CD8-positive, alpha-beta memory T cell (primary cell): Measurements from ENCODE around the gene ARID1B. TPM values are rescaled to one million over a fixed set of nuclear protein-coding genes. Genes with fewer than 3 reads are reported as not detected.

ENCODE experiments used
- CTCF ChIA-PET: fragments of 350-600 bp; sonication (Branson Sonifier 250); formaldehyde crosslinking; loops from one replicate; lab custom pipeline; 2021; ENCODE audit warnings: antibody characterized with exemption; lab: Charles Lee
- POLR2A ChIA-PET: fragments of 350-600 bp; sonication (Branson Sonifier 250); formaldehyde crosslinking; loops from one replicate; lab custom pipeline; 2021; ENCODE audit warnings: antibody characterized with exemption; lab: Charles Lee
- DNase-seq, 5 donors: peaks; one replicate each; pipeline versions ENCODE4 v3.0.0 to v3.0.0-alpha.2; 2020 to 2022; ENCODE audit warnings: mixed read lengths in 1 of 5
- H3K27ac ChIP-seq: one replicate; pipeline ENCODE4 v1.7.0; 2013; ENCODE audit warnings: low read depth, mild to moderate bottlenecking, low read length, moderate library complexity
- H3K27me3 ChIP-seq: 2 replicates; pipeline ENCODE4 v1.7.0; 2013; ENCODE audit warnings: low read length, mild to moderate bottlenecking; ENCODE audit not compliant: insufficient read depth, poor library complexity, severe bottlenecking
- H3K36me3 ChIP-seq: 2 replicates; pipeline ENCODE4 v1.7.0; 2013; ENCODE audit warnings: mild to moderate bottlenecking, low read length, moderate library complexity; ENCODE audit not compliant: insufficient read depth
- H3K4me1 ChIP-seq: 2 replicates; pipeline ENCODE4 v1.7.0; 2013; ENCODE audit warnings: mild to moderate bottlenecking, low read length, moderate library complexity; ENCODE audit not compliant: insufficient read depth
- H3K4me3 ChIP-seq: 2 replicates; pipeline ENCODE4 v1.7.0; 2013; ENCODE audit warnings: mild to moderate bottlenecking, low read length
- H3K9me3 ChIP-seq: 2 replicates; pipeline ENCODE4 v1.7.0; 2013; ENCODE audit warnings: mild to moderate bottlenecking, low read length
- H3K27ac Mint-ChIP-seq, 8 donors: one replicate each; pipeline ENCODE4 v1.8.0; 2020 to 2021; ENCODE audit warnings: mixed read lengths in 8 of 8, mild to moderate bottlenecking in 6 of 8, inconsistent platforms in 3 of 8, moderate library complexity in 3 of 8
- H3K27me3 Mint-ChIP-seq, 2 donors: one replicate each; pipeline ENCODE4 v1.8.0; 2020 to 2021; ENCODE audit warnings: mixed read lengths in 2 of 2, mild to moderate bottlenecking in 1 of 2, moderate library complexity in 1 of 2
- H3K36me3 Mint-ChIP-seq, 3 donors: one replicate each; pipeline ENCODE4 v1.8.0; 2020 to 2021; ENCODE audit warnings: mixed read lengths in 3 of 3, inconsistent platforms in 1 of 3, mild to moderate bottlenecking in 1 of 3
- H3K4me1 Mint-ChIP-seq, 3 donors: one replicate each; pipeline ENCODE4 v1.8.0; 2020 to 2021; ENCODE audit warnings: mixed read lengths in 3 of 3, inconsistent platforms in 1 of 3, mild to moderate bottlenecking in 1 of 3
- H3K4me3 Mint-ChIP-seq, 7 donors: one replicate each; pipeline ENCODE4 v1.8.0; 2020 to 2021; ENCODE audit warnings: mixed read lengths in 7 of 7, mild to moderate bottlenecking in 6 of 7, moderate library complexity in 4 of 7, inconsistent platforms in 2 of 7
- H3K9me3 Mint-ChIP-seq, 5 donors: one replicate each; pipeline ENCODE4 v1.8.0; 2020 to 2022; ENCODE audit warnings: mixed read lengths in 5 of 5, mild to moderate bottlenecking in 3 of 5, moderate library complexity in 2 of 5, inconsistent platforms in 1 of 5
- polyA plus RNA-seq: library from polyadenylated mRNA; unstranded; fragments of 300-500 nt; fragmentation: Illumina TruSeq; gene quantifications from one replicate; pipeline ENCODE4 v1.2.3, GENCODE V29; 2021
- total RNA-seq, 2 experiments: library from RNA; stranded (reverse); gene quantifications; one replicate each; pipeline ENCODE4 v1.2.3, GENCODE V29; 2021

The ARID1B gene
- total and polyA plus RNA-seq, 3 experiments from 2014 or later, result 19.1 to 57.9 (median 53.0) TPM

- Histone ChIP-seq H3K27ac (no peak overlapping the region), H3K36me3 (no peaks in the 10 kb centered on the region), H3K27me3 (no peaks in the 10 kb centered on the region), H3K4me1 (peaks cover 34% of the 10 kb centered on the region), H3K9me3 (no peaks in the 10 kb centered on the region), H3K4me3 (no peak overlapping the region)
- H3K4me3 Mint-ChIP-seq, result no peak overlapping the region
- POLR2A ChIA-PET, result no interaction called here
- peaks cover 0 to 2% (median 0%) of the 10 kb centered on the region in 3 donors for H3K36me3 Mint-ChIP-seq
- H3K27me3 Mint-ChIP-seq, result no peaks in the 10 kb centered on the region
- DNase-seq, result no peak
- CTCF ChIA-PET, result no interaction called here
- peak overlapping the region in 2 of 8 donors; percentile 22 to 74 for H3K27ac Mint-ChIP-seq
- peaks cover 78 to 95% (median 92%) of the 10 kb centered on the region in 3 donors for H3K4me1 Mint-ChIP-seq
- no peaks in the 10 kb centered on the region for H3K9me3 Mint-ChIP-seq
These were observed 104.8 kb downstream of the ARID1B start for GRCh38 chr6:156881687-156882629.

GRCh38 chr6:156883497-156884252 lies 106.5 kb downstream of the ARID1B start:
- ChIA-PET POLR2A (interaction anchor here (0.6 kb wide), 1 partner anchor 150 kb away, joined by 5 read pairs; no protein-coding TSS in a partner anchor), CTCF (no interaction called here)
- Mint-ChIP-seq H3K36me3 (peaks cover 0 to 2% (median 0%) of the 10 kb centered on the region in 3 donors), H3K4me3 (peak overlapping the region in 5 of 7 donors; percentile 4 to 21 (median 12)), H3K27ac (peak overlapping the region in 3 of 8 donors; percentile 39 to 89 (median 49)), H3K27me3 (peaks cover 0 to 3% of the 10 kb centered on the region in 2 donors), H3K4me1 (peaks cover 83 to 96% (median 94%) of the 10 kb centered on the region in 3 donors), H3K9me3 (no peaks in the 10 kb centered on the region)
- peak in 2 of 5 donors; percentile 4 to 17 for DNase-seq
- H3K4me3 ChIP-seq, result no peak overlapping the region
- no peak overlapping the region for H3K27ac ChIP-seq
- peaks cover 32% of the 10 kb centered on the region for H3K4me1 ChIP-seq
- no peaks in the 10 kb centered on the region for H3K27me3 ChIP-seq
- H3K9me3 ChIP-seq, result no peaks in the 10 kb centered on the region
- no peaks in the 10 kb centered on the region for H3K36me3 ChIP-seq

GRCh38 chr6:156884306-156884705 lies 107.1 kb downstream of the ARID1B start:
- H3K4me1 ChIP-seq, result peaks cover 26% of the 10 kb centered on the region
- H3K27me3 ChIP-seq, result no peaks in the 10 kb centered on the region
- peak overlapping the region in 1 of 8 donors; percentile 73 for H3K27ac Mint-ChIP-seq
- H3K9me3 Mint-ChIP-seq, result no peaks in the 10 kb centered on the region
- no peaks in the 10 kb centered on the region for H3K36me3 ChIP-seq
- no peak overlapping the region for H3K27ac ChIP-seq
- DNase-seq, result no peak
- peaks cover 81 to 96% (median 93%) of the 10 kb centered on the region in 3 donors for H3K4me1 Mint-ChIP-seq
- H3K4me3 Mint-ChIP-seq, result no peak overlapping the region
- no peaks in the 10 kb centered on the region for H3K9me3 ChIP-seq
- peaks cover 0 to 2% (median 0%) of the 10 kb centered on the region in 3 donors for H3K36me3 Mint-ChIP-seq
- ChIA-PET CTCF (no interaction called here), POLR2A (interaction anchor here (0.6 kb wide), 1 partner anchor 151 kb away, joined by 5 read pairs; no protein-coding TSS in a partner anchor)
- H3K27me3 Mint-ChIP-seq, result peaks cover 0 to 3% of the 10 kb centered on the region in 2 donors
- H3K4me3 ChIP-seq, result no peak overlapping the region

DNA sequence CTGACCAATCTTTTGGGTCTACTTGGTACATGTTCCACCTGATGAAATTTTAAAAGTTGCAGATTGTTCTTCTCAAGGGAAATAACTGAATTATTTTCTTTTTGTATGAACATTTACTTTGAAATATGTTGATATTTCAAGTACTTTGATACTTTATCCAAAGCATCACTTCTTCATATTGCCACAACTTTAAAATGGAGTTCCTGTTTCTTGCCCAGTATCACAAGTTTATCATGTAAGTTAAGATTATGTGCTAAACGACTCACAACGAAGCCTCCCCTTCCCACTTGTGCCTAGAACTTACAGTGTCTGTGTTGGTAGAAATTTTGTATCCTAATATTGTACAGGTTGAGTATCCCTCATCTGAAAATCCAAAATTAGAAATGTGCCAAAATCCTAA lies 108.4 kb downstream of the ARID1B start:
- CTCF ChIA-PET, result no interaction called here
- POLR2A ChIA-PET, result no interaction called here
- Mint-ChIP-seq H3K27me3 (peaks cover 0 to 3% of the 10 kb centered on the region in 2 donors), H3K4me1 (peaks cover 80 to 100% (median 94%) of the 10 kb centered on the region in 3 donors), H3K9me3 (no peaks in the 10 kb centered on the region), H3K27ac (peak overlapping the region in 2 of 8 donors; percentile 12 to 40), H3K36me3 (peaks cover 0 to 2% (median 0%) of the 10 kb centered on the region in 3 donors), H3K4me3 (no peak overlapping the region)
- no peaks in the 10 kb centered on the region for H3K27me3 ChIP-seq
- no peak overlapping the region for H3K4me3 ChIP-seq
- H3K9me3 ChIP-seq, result no peaks in the 10 kb centered on the region
- no peak overlapping the region for H3K27ac ChIP-seq
- no peaks in the 10 kb centered on the region for H3K36me3 ChIP-seq
- no peak for DNase-seq
- peaks cover 28% of the 10 kb centered on the region for H3K4me1 ChIP-seq

- no peak for DNase-seq
- peak overlapping the region in 3 of 7 donors; percentile 20 to 41 (median 23) for H3K4me3 Mint-ChIP-seq
- Histone ChIP-seq H3K4me1 (peaks cover 28% of the 10 kb centered on the region), H3K4me3 (no peak overlapping the region), H3K27me3 (no peaks in the 10 kb centered on the region), H3K36me3 (no peaks in the 10 kb centered on the region), H3K9me3 (no peaks in the 10 kb centered on the region), H3K27ac (no peak overlapping the region)
- no peaks in the 10 kb centered on the region for H3K9me3 Mint-ChIP-seq
- H3K27me3 Mint-ChIP-seq, result peaks cover 0 to 3% of the 10 kb centered on the region in 2 donors
- H3K4me1 Mint-ChIP-seq, result peaks cover 81 to 100% (median 96%) of the 10 kb centered on the region in 3 donors
- ChIA-PET POLR2A (no interaction called here), CTCF (no interaction called here)
- H3K27ac Mint-ChIP-seq, result peak overlapping the region in 3 of 8 donors; percentile 61 to 85 (median 61)
- peaks cover 0 to 2% (median 0%) of the 10 kb centered on the region in 3 donors for H3K36me3 Mint-ChIP-seq
These were observed 109.2 kb downstream of the ARID1B start for GRCh38 chr6:156886409-156886808.

- Histone ChIP-seq H3K27me3 (no peaks in the 10 kb centered on the region), H3K4me1 (peaks cover 18% of the 10 kb centered on the region), H3K4me3 (no peak overlapping the region), H3K27ac (no peak overlapping the region), H3K36me3 (no peaks in the 10 kb centered on the region), H3K9me3 (no peaks in the 10 kb centered on the region)
- Mint-ChIP-seq H3K9me3 (no peaks in the 10 kb centered on the region), H3K27ac (peak overlapping the region in 2 of 8 donors; percentile 34 to 55), H3K27me3 (peaks cover 0 to 3% of the 10 kb centered on the region in 2 donors), H3K4me1 (peaks cover 74 to 97% (median 94%) of the 10 kb centered on the region in 3 donors), H3K36me3 (peaks cover 0 to 2% (median 0%) of the 10 kb centered on the region in 3 donors), H3K4me3 (peak overlapping the region in 3 of 7 donors; percentile 8 to 55 (median 9))
- ChIA-PET POLR2A (no interaction called here), CTCF (no interaction called here)
- no peak for DNase-seq
These were observed 110.6 kb downstream of the ARID1B start for GRCh38 chr6:156887623-156888269.

DNA sequence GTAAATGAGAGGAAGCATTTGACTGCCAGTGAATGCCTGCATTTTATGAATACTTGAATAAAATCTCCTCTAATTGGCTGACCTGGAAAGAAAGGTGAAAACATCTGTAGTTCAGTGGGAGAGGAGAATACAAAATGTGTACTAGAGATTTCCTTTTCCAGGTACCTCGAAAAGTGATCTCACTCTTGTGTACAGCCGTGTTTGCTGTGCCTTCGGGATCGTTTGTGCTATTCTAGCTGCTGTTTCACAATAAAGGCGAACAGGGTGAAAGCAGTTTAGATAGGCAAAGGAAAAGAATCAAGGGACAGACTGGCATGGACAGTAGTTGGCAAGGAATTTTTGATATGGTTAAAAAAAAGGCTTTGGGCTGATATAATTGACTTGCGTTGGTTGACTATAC lies 112.3 kb downstream of the ARID1B start:
- no peak overlapping the region for H3K4me3 Mint-ChIP-seq
- no peak overlapping the region for H3K27ac Mint-ChIP-seq
- ChIA-PET POLR2A (no interaction called here), CTCF (no interaction called here)
- Histone ChIP-seq H3K4me3 (no peak overlapping the region), H3K4me1 (peaks cover 11% of the 10 kb centered on the region), H3K27ac (no peak overlapping the region), H3K36me3 (no peaks in the 10 kb centered on the region), H3K27me3 (no peaks in the 10 kb centered on the region), H3K9me3 (no peaks in the 10 kb centered on the region)
- H3K9me3 Mint-ChIP-seq, result no peaks in the 10 kb centered on the region
- H3K27me3 Mint-ChIP-seq, result peaks cover 0 to 3% of the 10 kb centered on the region in 2 donors
- peaks cover 0 to 2% (median 0%) of the 10 kb centered on the region in 3 donors for H3K36me3 Mint-ChIP-seq
- peaks cover 64 to 96% (median 92%) of the 10 kb centered on the region in 3 donors for H3K4me1 Mint-ChIP-seq
- no peak for DNase-seq
